ENCODE measurements around the gene KCTD19. TPM values are rescaled to one million over a fixed set of nuclear protein-coding genes. Genes with fewer than 3 reads are reported as not detected.

Gene KCTD19
- polyA plus RNA-seq, 1 experiment, result 0.06 TPM

DNA sequence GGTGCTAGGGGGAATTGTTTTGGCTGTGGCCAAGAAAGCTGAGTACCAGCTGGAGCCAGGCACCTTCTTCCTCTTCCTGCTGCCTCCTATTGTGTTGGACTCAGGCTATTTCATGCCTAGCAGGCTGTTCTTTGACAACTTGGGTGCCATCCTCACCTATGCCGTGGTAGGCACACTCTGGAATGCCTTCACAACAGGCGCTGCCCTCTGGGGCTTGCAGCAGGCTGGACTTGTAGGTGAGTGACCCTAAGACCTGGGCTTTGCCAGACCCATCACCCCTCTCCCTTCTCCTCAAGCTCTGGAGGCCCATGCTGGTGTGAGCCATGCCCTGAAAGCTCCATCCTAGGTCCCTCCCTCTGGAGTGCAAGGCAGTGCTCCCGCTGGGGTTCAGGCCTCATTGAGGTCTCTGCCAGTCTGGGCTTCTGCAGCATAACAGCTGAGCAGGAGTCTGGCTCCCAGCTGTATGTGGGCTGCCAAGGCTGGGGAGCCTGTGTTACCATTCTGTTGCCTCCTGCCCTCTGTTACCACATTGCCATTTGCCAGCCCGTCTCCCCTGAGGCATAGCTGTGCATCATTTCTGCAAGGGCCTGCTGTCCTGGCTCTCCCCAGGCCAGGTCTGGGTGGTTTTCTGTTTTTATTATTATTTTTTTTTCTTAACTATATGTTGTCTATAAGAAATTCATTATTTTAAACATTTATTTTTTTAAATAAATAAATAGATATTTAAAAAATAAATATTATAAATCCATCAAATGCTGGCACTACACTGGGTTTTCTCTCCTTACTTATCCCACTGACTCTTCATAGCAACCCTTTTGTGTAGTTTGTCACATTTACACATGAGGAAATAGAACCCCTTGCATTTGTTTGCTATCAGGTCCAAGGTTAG lies 73.7 kb downstream of the KCTD19 start:
- Histone ChIP-seq H3K27me3 (ENCODE audit: control insufficient read depth, insufficient read depth, low read length) (no peaks in the 10 kb centered on the region), H3K4me3 (ENCODE audit: low read depth, low read length) (no peak overlapping the region), H3K36me3 (ENCODE audit: control insufficient read depth, insufficient read depth, low read length) (peaks cover 3% of the 10 kb centered on the region)
- ChIA-PET CTCF (interaction anchor here (1.0 to 2.1 kb wide), 3 partner anchors 8 to 175 kb away, joined by 3 to 7 read pairs (median 4); no protein-coding TSS in a partner anchor), POLR2A (no interaction called here)
- no peak for DNase-seq (ENCODE audit: low read depth)
- TF ChIP-seq, protein P1, sequence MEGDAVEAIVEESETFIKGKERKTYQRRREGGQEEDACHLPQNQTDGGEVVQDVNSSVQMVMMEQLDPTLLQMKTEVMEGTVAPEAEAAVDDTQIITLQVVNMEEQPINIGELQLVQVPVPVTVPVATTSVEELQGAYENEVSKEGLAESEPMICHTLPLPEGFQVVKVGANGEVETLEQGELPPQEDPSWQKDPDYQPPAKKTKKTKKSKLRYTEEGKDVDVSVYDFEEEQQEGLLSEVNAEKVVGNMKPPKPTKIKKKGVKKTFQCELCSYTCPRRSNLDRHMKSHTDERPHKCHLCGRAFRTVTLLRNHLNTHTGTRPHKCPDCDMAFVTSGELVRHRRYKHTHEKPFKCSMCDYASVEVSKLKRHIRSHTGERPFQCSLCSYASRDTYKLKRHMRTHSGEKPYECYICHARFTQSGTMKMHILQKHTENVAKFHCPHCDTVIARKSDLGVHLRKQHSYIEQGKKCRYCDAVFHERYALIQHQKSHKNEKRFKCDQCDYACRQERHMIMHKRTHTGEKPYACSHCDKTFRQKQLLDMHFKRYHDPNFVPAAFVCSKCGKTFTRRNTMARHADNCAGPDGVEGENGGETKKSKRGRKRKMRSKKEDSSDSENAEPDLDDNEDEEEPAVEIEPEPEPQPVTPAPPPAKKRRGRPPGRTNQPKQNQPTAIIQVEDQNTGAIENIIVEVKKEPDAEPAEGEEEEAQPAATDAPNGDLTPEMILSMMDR (IDR thresholded peaks at IDR 0.05; ENCODE audit: insufficient read depth, low read depth, low read length), result no peak

DNA sequence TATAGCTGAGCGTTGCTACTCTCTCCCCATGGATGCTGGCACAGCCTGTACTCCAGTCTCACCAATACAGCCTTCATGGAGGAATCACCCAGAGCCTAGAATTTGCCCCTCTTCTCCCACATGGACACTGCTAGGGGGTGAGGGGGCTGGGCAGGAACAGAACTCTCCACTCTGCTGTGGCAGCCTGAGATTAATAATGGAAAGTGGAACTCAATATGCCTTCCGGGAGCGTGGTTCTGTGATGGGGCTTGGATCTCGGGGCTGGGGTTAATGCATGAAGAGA lies 76.6 kb downstream of the KCTD19 start:
- no peak overlapping the region for H3K4me3 ChIP-seq (ENCODE audit: low read depth, low read length)
- DNase-seq (ENCODE audit: low read depth), result no peak
- peaks cover 3% of the 10 kb centered on the region for H3K36me3 ChIP-seq (ENCODE audit: control insufficient read depth, insufficient read depth, low read length)
- CTCF ChIA-PET, result interaction anchor here (0.6 to 4.8 kb wide), 6 partner anchors 11 to 179 kb away, joined by 3 to 24 read pairs (median 4); no protein-coding TSS in a partner anchor
- no peaks in the 10 kb centered on the region for H3K27me3 ChIP-seq (ENCODE audit: control insufficient read depth, insufficient read depth, low read length)
- POLR2A ChIA-PET, result no interaction called here
- TF ChIP-seq, protein P1 (IDR thresholded peaks at IDR 0.05; ENCODE audit: insufficient read depth, low read depth, low read length), result no peak

- Histone ChIP-seq H3K36me3 (ENCODE audit: control insufficient read depth, insufficient read depth, low read length) (peaks cover 3% of the 10 kb centered on the region), H3K27me3 (ENCODE audit: control insufficient read depth, insufficient read depth, low read length) (no peaks in the 10 kb centered on the region), H3K4me3 (ENCODE audit: low read depth, low read length) (peak overlapping the region; percentile 52)
- ChIA-PET CTCF (interaction anchor here (0.6 to 4.8 kb wide), 9 partner anchors 8 to 216 kb away, joined by 3 to 24 read pairs (median 3); no protein-coding TSS in a partner anchor), POLR2A (no interaction called here)
- TF ChIP-seq, protein P1 (IDR thresholded peaks at IDR 0.05; ENCODE audit: insufficient read depth, low read depth, low read length), result no peak
- no peak for DNase-seq (ENCODE audit: low read depth)
Measured at GRCh38 chr16:67249178-67250044, 77.1 kb downstream of the KCTD19 start.

DNA sequence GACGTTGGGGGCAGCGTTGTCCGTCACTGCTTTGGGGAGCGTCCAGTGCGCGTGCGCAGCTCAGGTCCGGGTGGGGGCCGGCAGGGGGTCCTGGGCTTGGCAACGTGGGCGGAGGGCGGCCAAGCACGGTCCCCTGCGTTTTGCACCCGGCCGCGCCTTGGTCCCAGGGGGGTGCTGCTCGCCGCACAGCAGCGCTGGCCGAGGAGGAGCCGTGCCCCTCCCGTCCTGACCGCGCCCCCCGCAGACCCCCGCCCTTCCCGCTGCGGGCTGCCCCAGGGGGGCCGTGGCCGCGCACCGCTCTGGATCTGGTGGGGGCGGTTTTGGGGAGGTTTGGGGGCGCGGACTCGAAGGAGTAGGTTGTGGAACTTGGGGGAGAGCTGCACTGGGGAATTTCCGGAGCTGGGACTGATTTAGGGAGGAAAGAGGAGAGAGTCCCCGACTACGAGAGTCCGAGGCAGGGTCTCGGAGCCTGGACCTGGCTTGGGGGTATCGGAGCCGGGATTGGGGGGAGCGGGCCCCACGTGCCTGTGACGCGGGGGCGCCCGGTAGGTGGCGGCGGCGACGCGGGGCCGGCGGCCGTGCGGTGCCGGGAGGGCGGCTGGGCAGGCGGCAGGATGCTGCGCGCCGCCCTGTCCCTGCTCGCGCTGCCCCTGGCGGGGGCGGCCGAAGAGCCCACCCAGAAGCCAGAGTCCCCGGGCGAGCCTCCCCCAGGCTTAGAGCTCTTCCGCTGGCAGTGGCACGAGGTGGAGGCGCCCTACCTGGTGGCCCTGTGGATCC lies 78.0 kb downstream of the KCTD19 start, which contains the start of gene SLC9A5:
Gene SLC9A5, plus strand, starts transcription at position 579 of the 777 bp plus-strand sequence. Its CDS starts 36 bp downstream, at position 615.
- POLR2A ChIA-PET, result interaction anchor here (0.6 kb wide), 1 partner anchor 150 kb away, joined by 4 read pairs; no protein-coding TSS in a partner anchor
- no peak for DNase-seq (ENCODE audit: low read depth)
- peaks cover 3% of the 10 kb centered on the region for H3K36me3 ChIP-seq (ENCODE audit: control insufficient read depth, insufficient read depth, low read length)
- CTCF ChIA-PET, result interaction anchor here (1.0 to 4.8 kb wide), 8 partner anchors 9 to 267 kb away, joined by 3 to 24 read pairs (median 4); partner anchors contain the start of gene TMEM208
- TF ChIP-seq, protein P1 (IDR thresholded peaks at IDR 0.05; ENCODE audit: insufficient read depth, low read depth, low read length), result peak; percentile 6; the same call in 1 of the 2 replicates
- H3K4me3 ChIP-seq (ENCODE audit: low read depth, low read length), result peak within 1 kb of the TSS; percentile 52
- H3K27me3 ChIP-seq (ENCODE audit: control insufficient read depth, insufficient read depth, low read length), result no peaks in the 10 kb centered on the region
